Activated CD4-positive, alpha-beta T cell treated with anti-CD3 and anti-CD28 coated beads, Interleukin-2, amount 50 U/mL, for 16 hours (primary cell): ENCODE data around the gene ACTN2.

Source experiments
- DNase-seq: peaks from one replicate; pipeline ENCODE4 v3.0.0-alpha.2; 2020

Gene ACTN2

GRCh38 chr1:236692128-236692527, 5.8 kb downstream of the ACTN2 start:
- DNase-seq: no peak

GRCh38 chr1:236692742-236693141, 6.4 kb downstream of the ACTN2 start:
- no peak for DNase-seq

- DNase-seq: no peak
Observed at GRCh38 chr1:236699366-236699765, 13.1 kb downstream of the ACTN2 start.

- DNase-seq: no peak
Observed at GRCh38 chr1:236700903-236701302, 14.6 kb downstream of the ACTN2 start.

GRCh38 chr1:236701782-236702181, 15.5 kb downstream of the ACTN2 start:
- DNase-seq: no peak

GRCh38 chr1:236702791-236703394, 16.6 kb downstream of the ACTN2 start:
- DNase-seq: no peak

GRCh38 chr1:236705771-236706170, 19.5 kb downstream of the ACTN2 start:
- no peak for DNase-seq

GRCh38 chr1:236706183-236706582, 19.9 kb downstream of the ACTN2 start:
- DNase-seq: no peak

- no peak for DNase-seq
Observed at GRCh38 chr1:236710328-236710892, 24.1 kb downstream of the ACTN2 start.

- DNase-seq: no peak
Observed at GRCh38 chr1:236716160-236716559, 29.9 kb downstream of the ACTN2 start.

GRCh38 chr1:236717811-236718210, 31.5 kb downstream of the ACTN2 start:
- no peak for DNase-seq

GRCh38 chr1:236718328-236718727, 32.0 kb downstream of the ACTN2 start:
- DNase-seq: no peak

- no peak for DNase-seq
Observed at GRCh38 chr1:236720206-236720605, 33.9 kb downstream of the ACTN2 start.

- DNase-seq: no peak
Observed at GRCh38 chr1:236720611-236721010, 34.3 kb downstream of the ACTN2 start.

- no peak for DNase-seq
Observed at GRCh38 chr1:236724049-236724448, 37.8 kb downstream of the ACTN2 start.

- DNase-seq: no peak
Observed at GRCh38 chr1:236724506-236724905, 38.2 kb downstream of the ACTN2 start.

GRCh38 chr1:236725668-236726067, 39.4 kb downstream of the ACTN2 start:
- no peak for DNase-seq

- DNase-seq: no peak
Observed at GRCh38 chr1:236727521-236727920, 41.2 kb downstream of the ACTN2 start.

- no peak for DNase-seq
Observed at GRCh38 chr1:236728752-236729151, 42.5 kb downstream of the ACTN2 start.

GRCh38 chr1:236733653-236734052, 47.4 kb downstream of the ACTN2 start:
- no peak for DNase-seq

GRCh38 chr1:236734141-236734765, 48.0 kb downstream of the ACTN2 start:
- DNase-seq: peak; percentile 19

GRCh38 chr1:236736761-236737160, 50.5 kb downstream of the ACTN2 start:
- no peak for DNase-seq

- no peak for DNase-seq
Observed at GRCh38 chr1:236741753-236742152, 55.5 kb downstream of the ACTN2 start.

- no peak for DNase-seq
Observed at GRCh38 chr1:236742421-236743160, 56.3 kb downstream of the ACTN2 start.
